ENCODE measurements around the gene RAB38.

GRCh38 chr11:88102598-88102934 is 72.7 kb downstream of the RAB38 start:
- no peak for TF ChIP-seq CTCF (IDR thresholded peaks at IDR 0.05)
- TF ChIP-seq POLR2A (IDR thresholded peaks at IDR 0.05) = no peak
